GM21529 (cell line): ENCODE data around the gene TMEM255B.
"Not testable (repeated sequence)": the region's sequence is repeated elsewhere in the genome, so short reads cannot be mapped to it uniquely, and the experiment has no call there.

Experiments
- ATAC-seq: cut with Tn5 transposase; IDR thresholded peaks from one replicate; pipeline ENCODE4 v1.9.1; 2021; ENCODE audit not compliant: unreplicated experiment

Gene TMEM255B

GRCh38 chr13:113748101-113748861 is 10.7 kb upstream of the TMEM255B start:
- ATAC-seq = no peak

- no peak for ATAC-seq
Observed at GRCh38 chr13:113748862-113749451, 10.1 kb upstream of the TMEM255B start.

GRCh38 chr13:113749507-113749906 is 9.5 kb upstream of the TMEM255B start:
- no peak for ATAC-seq

- no peak for ATAC-seq
Observed at GRCh38 chr13:113749967-113750366, 9.1 kb upstream of the TMEM255B start.

- no peak for ATAC-seq
Observed at GRCh38 chr13:113750554-113751399, 8.2 kb upstream of the TMEM255B start.

GRCh38 chr13:113751491-113751890 is 7.5 kb upstream of the TMEM255B start:
- ATAC-seq = no peak

- not testable (repeated sequence) for ATAC-seq
Observed at GRCh38 chr13:113752211-113752986, 6.6 kb upstream of the TMEM255B start.

GRCh38 chr13:113753171-113753570 is 5.9 kb upstream of the TMEM255B start:
- no peak for ATAC-seq

GRCh38 chr13:113754242-113754641 is 4.8 kb upstream of the TMEM255B start:
- no peak for ATAC-seq

- ATAC-seq = no peak
Observed at GRCh38 chr13:113754691-113755090, 4.3 kb upstream of the TMEM255B start.

GRCh38 chr13:113756441-113757097 is 2.5 kb upstream of the TMEM255B start:
- no peak for ATAC-seq

GRCh38 chr13:113759525-113760137 is 605 bp downstream of the TMEM255B start:
- ATAC-seq = no peak

GRCh38 chr13:113761136-113761535 is 2.1 kb downstream of the TMEM255B start:
- no peak for ATAC-seq

GRCh38 chr13:113762075-113762474 is 3.0 kb downstream of the TMEM255B start:
- no peak for ATAC-seq

- ATAC-seq = no peak
Observed at GRCh38 chr13:113762538-113762937, 3.5 kb downstream of the TMEM255B start.

- no peak for ATAC-seq
Observed at GRCh38 chr13:113763254-113763653, 4.2 kb downstream of the TMEM255B start.

- no peak for ATAC-seq
Observed at GRCh38 chr13:113763961-113764792, 5.2 kb downstream of the TMEM255B start.

- no peak for ATAC-seq
Observed at GRCh38 chr13:113764793-113765563, 6.0 kb downstream of the TMEM255B start.

GRCh38 chr13:113765564-113765910 is 6.5 kb downstream of the TMEM255B start:
- no peak for ATAC-seq
